ACC112 (cell line): ENCODE measurements around the gene BBLN.

Experiments used
- H2AFZ ChIP-seq: fragments of 200-600 bp; sonication (generic); one replicate; pipeline ENCODE4 v1.6.0; 2017; ENCODE audit warnings: antibody characterized with exemption, low read length; ENCODE audit not compliant: unreplicated experiment
- H3K27ac ChIP-seq: fragments of 200-600 bp; sonication (generic); 2 replicates; pipeline ENCODE4 v1.5.1; 2014; ENCODE audit warnings: low read depth, mild to moderate bottlenecking, antibody characterized with exemption, low read length, moderate library complexity
- H3K27me3 ChIP-seq: fragments of 200-600 bp; sonication (generic); 2 replicates; pipeline ENCODE4 v1.6.1; 2014; ENCODE audit warnings: mild to moderate bottlenecking, antibody characterized with exemption, low read length, moderate library complexity, mixed read lengths; ENCODE audit not compliant: insufficient read depth
- H3K36me3 ChIP-seq: fragments of 200-600 bp; sonication (generic); 2 replicates; pipeline ENCODE4 v1.6.1; 2016; ENCODE audit warnings: mild to moderate bottlenecking, antibody characterized with exemption, low read length, moderate library complexity, mixed read lengths; ENCODE audit not compliant: insufficient read depth
- H3K4me1 ChIP-seq: fragments of 200-600 bp; sonication (generic); one replicate; pipeline ENCODE4 v1.6.1; 2016; ENCODE audit warnings: low read length, mixed read lengths; ENCODE audit not compliant: insufficient read depth, unreplicated experiment, control insufficient read depth
- H3K4me3 ChIP-seq: fragments of 200-600 bp; sonication (generic); 2 replicates; pipeline ENCODE4 v1.5.1; 2014; ENCODE audit warnings: mild to moderate bottlenecking, low read depth, low read length
- H3K79me2 ChIP-seq: fragments of 200-600 bp; sonication (generic); one replicate; pipeline ENCODE4 v1.6.0; 2016; ENCODE audit warnings: low read length; ENCODE audit not compliant: control insufficient read depth, unreplicated experiment, insufficient read depth

BBLN gene

GRCh38 chr9:128153947-128154695 lies 5.9 kb upstream of the BBLN start:
- Histone ChIP-seq H3K4me1 (no peaks in the 10 kb centered on the region), H3K27ac (no peak overlapping the region), H3K27me3 (no peaks in the 10 kb centered on the region), H3K79me2 (no peaks in the 10 kb centered on the region), H2AFZ (no peak overlapping the region), H3K36me3 (no peaks in the 10 kb centered on the region), H3K4me3 (no peak overlapping the region)

GRCh38 chr9:128155736-128156500 lies 4.1 kb upstream of the BBLN start:
- H2AFZ ChIP-seq: no peak overlapping the region
- H3K4me3 ChIP-seq: no peak overlapping the region
- no peaks in the 10 kb centered on the region for H3K36me3 ChIP-seq
- H3K27me3 ChIP-seq: no peaks in the 10 kb centered on the region
- no peaks in the 10 kb centered on the region for H3K79me2 ChIP-seq
- peaks cover 2% of the 10 kb centered on the region for H3K4me1 ChIP-seq
- no peak overlapping the region for H3K27ac ChIP-seq

GRCh38 chr9:128159522-128159783 lies 612 bp upstream of the BBLN start:
- Histone ChIP-seq H3K27me3 (no peaks in the 10 kb centered on the region), H3K27ac (no peak overlapping the region)

GRCh38 chr9:128160603-128160987 lies 530 bp downstream of the BBLN start:
- no peaks in the 10 kb centered on the region for H3K27me3 ChIP-seq
- H3K27ac ChIP-seq: no peak overlapping the region
- peaks cover 27% of the 10 kb centered on the region for H3K4me1 ChIP-seq
- peaks cover 4% of the 10 kb centered on the region; the same call in 1 of the 2 replicates for H3K36me3 ChIP-seq
- no peaks in the 10 kb centered on the region for H3K79me2 ChIP-seq
- H3K4me3 ChIP-seq: peak overlapping the region; percentile 98
- peak overlapping the region; percentile 98 for H2AFZ ChIP-seq

More at GRCh38 chr9:128159522-128159783, 612 bp upstream of the BBLN start:
- no peaks in the 10 kb centered on the region for H3K79me2 ChIP-seq
- peaks cover 4% of the 10 kb centered on the region; the same call in 1 of the 2 replicates for H3K36me3 ChIP-seq
- H3K4me1 ChIP-seq: peaks cover 25% of the 10 kb centered on the region
- peak overlapping the region; percentile 75 for H3K4me3 ChIP-seq
- H2AFZ ChIP-seq: no peak overlapping the region

GRCh38 chr9:128161215-128161902 lies 1.3 kb downstream of the BBLN start:
- H3K79me2 ChIP-seq: no peaks in the 10 kb centered on the region
- H3K27me3 ChIP-seq: no peaks in the 10 kb centered on the region
- H3K27ac ChIP-seq: no peak overlapping the region
- H3K4me3 ChIP-seq: peak overlapping the region; percentile 98
- peaks cover 27% of the 10 kb centered on the region for H3K4me1 ChIP-seq
- peaks cover 4% of the 10 kb centered on the region; the same call in 1 of the 2 replicates for H3K36me3 ChIP-seq
- H2AFZ ChIP-seq: no peak overlapping the region

GRCh38 chr9:128162215-128163026 lies 2.4 kb downstream of the BBLN start:
- H3K27me3 ChIP-seq: no peaks in the 10 kb centered on the region
- H3K36me3 ChIP-seq: peaks cover 4% of the 10 kb centered on the region; the same call in 1 of the 2 replicates
- peaks cover 27% of the 10 kb centered on the region for H3K4me1 ChIP-seq
- H3K27ac ChIP-seq: no peak overlapping the region
- H3K4me3 ChIP-seq: no peak overlapping the region
- H3K79me2 ChIP-seq: no peaks in the 10 kb centered on the region
- H2AFZ ChIP-seq: no peak overlapping the region

GRCh38 chr9:128163027-128163515 lies 3.0 kb downstream of the BBLN start:
- Histone ChIP-seq H3K27ac (no peak overlapping the region), H3K36me3 (peaks cover 4% of the 10 kb centered on the region; the same call in 1 of the 2 replicates), H3K79me2 (no peaks in the 10 kb centered on the region), H3K4me1 (peaks cover 27% of the 10 kb centered on the region), H3K4me3 (no peak overlapping the region), H2AFZ (no peak overlapping the region), H3K27me3 (no peaks in the 10 kb centered on the region)

- Histone ChIP-seq H3K79me2 (no peaks in the 10 kb centered on the region), H3K27me3 (no peaks in the 10 kb centered on the region), H3K4me1 (peaks cover 27% of the 10 kb centered on the region), H3K27ac (no peak overlapping the region), H2AFZ (no peak overlapping the region), H3K4me3 (no peak overlapping the region), H3K36me3 (peaks cover 7% of the 10 kb centered on the region; the same call in 1 of the 2 replicates)
Measured at GRCh38 chr9:128163523-128164306, 3.6 kb downstream of the BBLN start.

GRCh38 chr9:128164307-128164885 lies 4.3 kb downstream of the BBLN start:
- Histone ChIP-seq H2AFZ (no peak overlapping the region), H3K27ac (no peak overlapping the region), H3K4me1 (peaks cover 27% of the 10 kb centered on the region), H3K4me3 (no peak overlapping the region), H3K36me3 (peaks cover 7% of the 10 kb centered on the region; the same call in 1 of the 2 replicates), H3K79me2 (no peaks in the 10 kb centered on the region), H3K27me3 (no peaks in the 10 kb centered on the region)
